ENCODE results near the gene ICE2. TPM values are rescaled to one million over a fixed set of nuclear protein-coding genes. Genes with fewer than 3 reads are reported as not detected.

Gene ICE2
- total and polyA plus RNA-seq, 2 experiments from 2014 or later = 64.2 to 64.3 TPM

DNA sequence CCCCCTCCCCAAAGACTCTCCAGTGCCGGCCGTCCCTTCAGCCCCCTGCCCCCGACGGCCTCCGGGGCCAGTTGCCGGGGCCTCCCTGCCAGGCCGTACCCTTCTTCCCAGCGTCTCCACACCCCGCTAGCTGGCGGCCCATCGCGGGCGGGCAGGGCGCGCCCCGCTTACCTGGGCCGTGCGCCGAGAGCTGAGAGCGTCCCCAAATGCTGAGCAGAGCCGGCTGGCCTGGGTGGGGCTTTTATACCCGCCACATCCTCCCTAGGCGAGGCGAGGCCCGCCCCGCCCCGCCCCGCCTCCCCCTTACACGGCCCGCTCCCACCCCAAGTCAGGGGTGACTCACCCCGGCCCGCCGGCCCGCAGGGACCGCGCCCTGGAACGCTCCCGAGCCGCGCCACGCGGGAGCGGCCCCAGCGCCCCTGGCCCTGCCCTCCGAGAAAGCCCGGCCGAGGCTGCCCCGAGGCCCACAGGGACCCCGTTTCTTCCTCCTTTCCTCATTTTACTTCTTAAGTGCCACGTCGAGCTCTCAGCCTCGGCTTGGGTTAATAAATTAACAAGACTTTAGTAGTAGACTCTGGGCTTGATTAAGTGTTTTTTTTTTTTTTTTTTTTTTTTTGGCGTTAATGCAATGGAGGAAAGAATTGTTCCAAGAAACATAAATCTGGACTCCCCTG lies 81.0 kb downstream of the ICE2 start, which contains the start of gene ANXA2:
TSS of gene ANXA2 (minus strand) at position 215 of the 674 bp plus-strand sequence. CDS start 11,911 bp downstream, outside the sequence.
- Mint-ChIP-seq H3K27me3 (ENCODE audit: insufficient read depth, low read depth, poor library complexity) (peaks cover 19% of the 10 kb centered on the region), H3K36me3 (ENCODE audit: low read depth) (no peaks in the 10 kb centered on the region; the same call in 1 of the 3 replicates), H3K4me3 (peak within 1 kb of the TSS; percentile 83), H3K9me3 (no peaks in the 10 kb centered on the region), H3K27ac (peak within 1 kb of the TSS; percentile 23), H3K4me1 (peaks cover 61% of the 10 kb centered on the region)
- peak; percentile 79 for DNase-seq (ENCODE audit: low spot score)
- ATAC-seq = peak; percentile 62
- Histone ChIP-seq H2AFZ (peak within 1 kb of the TSS; percentile 88; the same call in 1 of the 2 replicates), H3K27ac (ENCODE audit: low read depth) (peak within 1 kb of the TSS; percentile 88), H3K9me2 (ENCODE audit: insufficient read depth) (no peaks in the 10 kb centered on the region), H4K20me1 (replicated peaks; ENCODE audit: insufficient read depth) (peaks cover 12% of the 10 kb centered on the region; the same call in 1 of the 2 replicates), H3F3A (replicated peaks; ENCODE audit: low read depth) (peaks cover 6% of the 10 kb centered on the region; the same call in 1 of the 2 replicates), H3K4me3 (peak within 1 kb of the TSS; percentile 92), H3K4me2 (peak within 1 kb of the TSS; percentile 83), H3K27me3 (ENCODE audit: insufficient read depth) (peaks cover 20% of the 10 kb centered on the region), H3K79me2 (replicated peaks; ENCODE audit: insufficient read depth) (peaks cover 39% of the 10 kb centered on the region), H3K4me1 (ENCODE audit: insufficient read depth) (peaks cover 46% of the 10 kb centered on the region), H3K36me3 (ENCODE audit: insufficient read depth) (no peaks in the 10 kb centered on the region)
- no peak for TF ChIP-seq NANOG (IDR thresholded peaks at IDR 0.05; ENCODE audit: borderline replicate concordance)
- TF ChIP-seq EZH2phosphoT487 (IDR thresholded peaks at IDR 0.05; ENCODE audit: unreplicated experiment) = no peak
- no peak for TF ChIP-seq EZH2 (IDR thresholded peaks at IDR 0.05; ENCODE audit: low read depth, unreplicated experiment)
- TF ChIP-seq POLR2AphosphoS5 (IDR thresholded peaks at IDR 0.05; ENCODE audit: low read depth) = peak; percentile 85
- TF ChIP-seq, protein P1, sequence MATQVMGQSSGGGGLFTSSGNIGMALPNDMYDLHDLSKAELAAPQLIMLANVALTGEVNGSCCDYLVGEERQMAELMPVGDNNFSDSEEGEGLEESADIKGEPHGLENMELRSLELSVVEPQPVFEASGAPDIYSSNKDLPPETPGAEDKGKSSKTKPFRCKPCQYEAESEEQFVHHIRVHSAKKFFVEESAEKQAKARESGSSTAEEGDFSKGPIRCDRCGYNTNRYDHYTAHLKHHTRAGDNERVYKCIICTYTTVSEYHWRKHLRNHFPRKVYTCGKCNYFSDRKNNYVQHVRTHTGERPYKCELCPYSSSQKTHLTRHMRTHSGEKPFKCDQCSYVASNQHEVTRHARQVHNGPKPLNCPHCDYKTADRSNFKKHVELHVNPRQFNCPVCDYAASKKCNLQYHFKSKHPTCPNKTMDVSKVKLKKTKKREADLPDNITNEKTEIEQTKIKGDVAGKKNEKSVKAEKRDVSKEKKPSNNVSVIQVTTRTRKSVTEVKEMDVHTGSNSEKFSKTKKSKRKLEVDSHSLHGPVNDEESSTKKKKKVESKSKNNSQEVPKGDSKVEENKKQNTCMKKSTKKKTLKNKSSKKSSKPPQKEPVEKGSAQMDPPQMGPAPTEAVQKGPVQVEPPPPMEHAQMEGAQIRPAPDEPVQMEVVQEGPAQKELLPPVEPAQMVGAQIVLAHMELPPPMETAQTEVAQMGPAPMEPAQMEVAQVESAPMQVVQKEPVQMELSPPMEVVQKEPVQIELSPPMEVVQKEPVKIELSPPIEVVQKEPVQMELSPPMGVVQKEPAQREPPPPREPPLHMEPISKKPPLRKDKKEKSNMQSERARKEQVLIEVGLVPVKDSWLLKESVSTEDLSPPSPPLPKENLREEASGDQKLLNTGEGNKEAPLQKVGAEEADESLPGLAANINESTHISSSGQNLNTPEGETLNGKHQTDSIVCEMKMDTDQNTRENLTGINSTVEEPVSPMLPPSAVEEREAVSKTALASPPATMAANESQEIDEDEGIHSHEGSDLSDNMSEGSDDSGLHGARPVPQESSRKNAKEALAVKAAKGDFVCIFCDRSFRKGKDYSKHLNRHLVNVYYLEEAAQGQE (IDR thresholded peaks at IDR 0.05; ENCODE audit: unreplicated experiment) = no peak
- no peak for TF ChIP-seq STAT1 (IDR thresholded peaks at IDR 0.05; ENCODE audit: unreplicated experiment)
- TF ChIP-seq, protein P2, sequence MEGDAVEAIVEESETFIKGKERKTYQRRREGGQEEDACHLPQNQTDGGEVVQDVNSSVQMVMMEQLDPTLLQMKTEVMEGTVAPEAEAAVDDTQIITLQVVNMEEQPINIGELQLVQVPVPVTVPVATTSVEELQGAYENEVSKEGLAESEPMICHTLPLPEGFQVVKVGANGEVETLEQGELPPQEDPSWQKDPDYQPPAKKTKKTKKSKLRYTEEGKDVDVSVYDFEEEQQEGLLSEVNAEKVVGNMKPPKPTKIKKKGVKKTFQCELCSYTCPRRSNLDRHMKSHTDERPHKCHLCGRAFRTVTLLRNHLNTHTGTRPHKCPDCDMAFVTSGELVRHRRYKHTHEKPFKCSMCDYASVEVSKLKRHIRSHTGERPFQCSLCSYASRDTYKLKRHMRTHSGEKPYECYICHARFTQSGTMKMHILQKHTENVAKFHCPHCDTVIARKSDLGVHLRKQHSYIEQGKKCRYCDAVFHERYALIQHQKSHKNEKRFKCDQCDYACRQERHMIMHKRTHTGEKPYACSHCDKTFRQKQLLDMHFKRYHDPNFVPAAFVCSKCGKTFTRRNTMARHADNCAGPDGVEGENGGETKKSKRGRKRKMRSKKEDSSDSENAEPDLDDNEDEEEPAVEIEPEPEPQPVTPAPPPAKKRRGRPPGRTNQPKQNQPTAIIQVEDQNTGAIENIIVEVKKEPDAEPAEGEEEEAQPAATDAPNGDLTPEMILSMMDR (conservative IDR thresholded peaks at IDR 0.05; ENCODE audit: low read depth in 2 of 2) = no peak
- no peak for TF ChIP-seq JUNB (IDR thresholded peaks at IDR 0.05; ENCODE audit: unreplicated experiment)
- no peak for TF ChIP-seq ZNF462 (CRISPR knock-in tag; IDR thresholded peaks at IDR 0.05)
- TF ChIP-seq CREB1 (CRISPR knock-in tag; IDR thresholded peaks at IDR 0.05; ENCODE audit: low read depth) = no peak
- no peak for TF ChIP-seq ZNF331 (CRISPR knock-in tag; IDR thresholded peaks at IDR 0.05; ENCODE audit: low read depth)
- TF ChIP-seq, protein P3, sequence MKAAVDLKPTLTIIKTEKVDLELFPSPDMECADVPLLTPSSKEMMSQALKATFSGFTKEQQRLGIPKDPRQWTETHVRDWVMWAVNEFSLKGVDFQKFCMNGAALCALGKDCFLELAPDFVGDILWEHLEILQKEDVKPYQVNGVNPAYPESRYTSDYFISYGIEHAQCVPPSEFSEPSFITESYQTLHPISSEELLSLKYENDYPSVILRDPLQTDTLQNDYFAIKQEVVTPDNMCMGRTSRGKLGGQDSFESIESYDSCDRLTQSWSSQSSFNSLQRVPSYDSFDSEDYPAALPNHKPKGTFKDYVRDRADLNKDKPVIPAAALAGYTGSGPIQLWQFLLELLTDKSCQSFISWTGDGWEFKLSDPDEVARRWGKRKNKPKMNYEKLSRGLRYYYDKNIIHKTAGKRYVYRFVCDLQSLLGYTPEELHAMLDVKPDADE (IDR thresholded peaks at IDR 0.05) = no peak
- peak; percentile 43; the same call in 1 of the 2 replicates for TF ChIP-seq ZNF114 (CRISPR knock-in tag; IDR thresholded peaks at IDR 0.05)

Measured in GM23338 (cell line).